Stimulated activated CD4-positive, alpha-beta T cell treated with anti-CD3 and anti-CD28 coated beads, Interleukin-4, amount 100 ng/mL, for 4 hours (primary cell): ENCODE data around the gene ADGRA3.
"Not testable (repeated sequence)": the region's sequence is repeated elsewhere in the genome, so short reads cannot be mapped to it uniquely, and the experiment has no call there.

Experiments
- DNase-seq, 2 experiments: peaks; one replicate each; pipeline ENCODE4 v3.0.0-alpha.2; 2020

Gene ADGRA3

DNA sequence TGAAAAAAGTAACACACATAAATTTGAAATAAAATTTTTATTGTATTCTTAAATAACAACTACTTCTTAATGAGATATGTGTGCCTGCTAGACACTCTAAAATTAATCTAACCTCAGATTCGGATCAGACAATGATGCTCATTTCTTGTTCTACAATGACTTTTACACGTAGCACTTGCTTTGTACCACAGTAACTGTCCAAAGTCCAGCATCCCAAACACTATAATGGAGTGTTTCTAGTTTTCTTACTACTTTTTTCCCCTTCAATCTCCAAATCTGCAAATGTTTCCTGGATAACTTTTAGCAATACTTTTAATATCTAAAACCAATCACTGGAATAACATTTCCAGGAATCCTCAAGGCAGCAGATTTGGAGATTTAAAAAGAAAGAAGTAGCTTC is 75.9 kb downstream of the ADGRA3 start:
- no peak for DNase-seq

DNA sequence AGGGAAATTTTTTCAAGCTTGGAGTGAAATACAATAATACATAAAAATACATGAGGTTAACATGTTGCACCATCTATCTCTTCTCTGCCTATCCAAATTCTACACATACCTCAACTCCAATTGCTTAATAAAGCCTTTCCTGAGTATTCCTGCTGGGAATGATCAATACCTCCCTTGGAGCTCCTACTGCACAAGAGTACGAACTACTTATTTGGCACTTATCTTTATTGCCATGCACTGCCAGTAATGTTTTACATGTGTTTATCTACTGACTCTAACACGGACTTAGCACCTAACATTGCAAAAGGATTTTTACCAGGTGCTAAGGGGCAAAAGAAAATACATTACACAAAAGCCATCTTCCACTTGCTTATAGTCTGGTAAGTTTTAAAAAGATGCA is 80.2 kb downstream of the ADGRA3 start:
- DNase-seq = no peak

DNA sequence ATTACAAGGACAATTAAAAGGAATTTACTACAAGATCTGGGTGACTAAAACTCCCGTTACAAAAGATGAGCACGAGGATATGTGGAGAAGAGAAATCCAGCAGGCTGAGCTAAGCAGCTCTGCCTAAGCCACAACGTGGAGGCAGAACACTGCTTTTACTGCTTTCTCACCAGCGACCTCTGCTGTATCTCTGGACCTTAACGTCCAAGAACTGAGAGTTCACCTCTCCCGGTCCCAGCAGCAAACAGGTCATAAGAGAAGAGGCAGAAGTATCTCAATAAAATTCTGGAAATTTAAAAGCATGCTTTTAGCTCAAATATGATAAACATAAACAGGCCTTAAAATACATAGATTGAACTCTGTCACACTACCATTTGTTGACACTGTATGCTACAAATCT is 81.0 kb downstream of the ADGRA3 start:
- no peak for DNase-seq

- no peak for DNase-seq
Observed at GRCh38 chr4:22430626-22431025, 85.2 kb downstream of the ADGRA3 start.

GRCh38 chr4:22428441-22428840 is 87.4 kb downstream of the ADGRA3 start:
- no peak for DNase-seq

GRCh38 chr4:22427675-22428074 is 88.2 kb downstream of the ADGRA3 start:
- DNase-seq = no peak

GRCh38 chr4:22420291-22420690 is 95.6 kb downstream of the ADGRA3 start:
- DNase-seq = no peak

- DNase-seq = no peak
Observed at GRCh38 chr4:22417408-22417807, 98.5 kb downstream of the ADGRA3 start.

DNA sequence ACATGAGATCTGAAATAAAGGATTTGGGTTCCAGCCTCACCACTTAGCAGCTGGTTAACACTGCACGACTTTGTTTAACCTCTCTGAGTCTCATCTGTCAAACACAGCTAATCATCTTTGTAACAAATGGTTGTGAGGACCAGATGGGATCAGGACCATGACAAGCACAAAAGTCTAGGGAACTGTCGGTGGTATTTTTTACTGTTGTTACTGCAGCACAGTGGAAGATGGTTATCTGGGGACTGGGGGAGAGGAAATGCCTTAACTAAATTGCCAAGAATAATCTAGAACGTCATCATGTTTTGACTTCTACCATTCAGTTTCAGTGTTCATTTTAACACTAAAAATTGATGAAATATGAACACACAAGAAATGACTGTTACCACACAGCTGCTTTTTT is 99.5 kb downstream of the ADGRA3 start:
- DNase-seq = no peak

DNA sequence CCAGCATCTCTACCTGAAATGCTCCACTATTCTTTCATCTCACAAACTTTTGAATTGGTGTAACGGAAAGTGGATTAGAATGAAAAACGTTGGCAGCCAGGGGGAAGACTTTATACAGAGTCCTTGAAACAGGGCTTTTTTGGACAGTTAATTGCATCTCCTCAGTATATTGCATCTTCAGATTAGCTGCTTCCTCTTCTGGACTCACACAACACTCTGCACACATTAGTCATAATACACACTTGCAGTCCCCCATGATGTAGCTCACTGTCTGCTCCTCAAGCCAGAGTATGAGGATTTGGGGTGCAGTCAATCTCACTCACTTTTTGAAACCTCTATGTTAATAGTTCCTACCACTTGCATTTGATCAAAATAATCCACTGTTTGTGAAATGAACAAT is 101.0 kb downstream of the ADGRA3 start:
- no peak for DNase-seq

GRCh38 chr4:22413471-22413870 is 102.4 kb downstream of the ADGRA3 start:
- DNase-seq = no peak

DNA sequence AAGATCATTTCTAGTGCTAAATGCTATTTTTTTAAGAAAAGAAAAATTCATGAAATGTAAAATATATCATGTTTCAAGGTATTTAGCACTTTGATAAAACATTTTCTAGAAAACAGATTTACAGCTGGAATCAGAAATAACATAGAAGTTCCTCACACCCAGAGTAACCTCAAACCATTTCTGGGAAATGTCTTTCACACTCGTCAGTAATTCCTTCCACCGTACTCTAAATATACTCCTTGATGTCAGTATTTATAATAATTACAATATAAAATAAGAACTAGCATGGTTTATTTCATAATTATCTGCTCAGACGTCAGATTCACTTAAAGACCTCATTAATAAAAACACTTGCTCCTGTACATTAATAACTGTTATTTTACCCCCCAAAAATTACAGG is 103.9 kb downstream of the ADGRA3 start:
- DNase-seq = no peak

DNA sequence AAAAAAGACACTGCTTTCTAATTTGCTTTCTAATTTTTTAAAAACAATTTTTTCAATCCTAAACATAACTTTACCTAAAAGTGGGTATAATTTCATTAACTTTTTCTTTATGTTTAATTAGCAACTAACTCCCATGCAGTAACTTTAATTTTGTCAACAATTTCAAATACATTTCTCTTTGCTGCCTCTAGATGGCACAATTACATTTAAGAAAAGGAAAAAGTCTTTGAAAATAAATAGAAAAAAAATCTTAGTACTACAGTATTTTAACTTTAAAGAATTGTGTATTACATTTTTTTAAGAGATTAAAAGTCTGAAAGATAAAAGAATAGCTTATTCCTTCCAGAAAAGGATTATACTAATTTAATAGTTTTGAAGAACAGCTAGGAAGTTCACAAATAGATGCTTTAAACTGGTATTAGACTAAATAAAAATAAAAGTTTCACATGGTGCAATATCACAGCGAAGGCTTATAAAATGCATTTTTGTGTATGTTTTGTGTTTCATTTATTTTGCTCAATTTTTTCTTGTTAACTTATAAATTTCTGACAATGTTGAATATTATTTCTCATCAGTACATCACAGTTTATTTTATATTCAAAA is 105.1 kb downstream of the ADGRA3 start:
- DNase-seq = no peak

GRCh38 chr4:22408474-22408873 is 107.4 kb downstream of the ADGRA3 start:
- no peak for DNase-seq

- no peak for DNase-seq
Observed at GRCh38 chr4:22407361-22407760, 108.5 kb downstream of the ADGRA3 start.

DNA sequence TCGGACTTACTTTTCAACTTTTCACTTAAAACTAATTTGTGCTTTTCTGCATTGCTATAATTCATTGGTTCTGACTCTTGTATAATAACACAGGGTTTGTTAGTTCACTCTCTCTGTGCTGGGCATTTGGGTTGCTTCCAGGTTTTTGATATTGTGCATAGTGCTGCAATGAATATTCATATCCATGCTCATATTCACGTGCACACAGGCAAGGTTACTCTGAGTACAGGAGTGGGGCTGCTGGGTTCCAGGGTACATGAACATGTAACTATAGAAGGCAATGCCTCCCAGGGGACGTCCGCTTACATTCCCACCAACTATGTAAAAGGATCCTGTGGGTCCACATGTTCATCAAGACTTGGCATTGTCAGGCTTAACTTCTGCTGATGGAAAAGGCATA is 117.2 kb downstream of the ADGRA3 start:
- DNase-seq = no peak

DNA sequence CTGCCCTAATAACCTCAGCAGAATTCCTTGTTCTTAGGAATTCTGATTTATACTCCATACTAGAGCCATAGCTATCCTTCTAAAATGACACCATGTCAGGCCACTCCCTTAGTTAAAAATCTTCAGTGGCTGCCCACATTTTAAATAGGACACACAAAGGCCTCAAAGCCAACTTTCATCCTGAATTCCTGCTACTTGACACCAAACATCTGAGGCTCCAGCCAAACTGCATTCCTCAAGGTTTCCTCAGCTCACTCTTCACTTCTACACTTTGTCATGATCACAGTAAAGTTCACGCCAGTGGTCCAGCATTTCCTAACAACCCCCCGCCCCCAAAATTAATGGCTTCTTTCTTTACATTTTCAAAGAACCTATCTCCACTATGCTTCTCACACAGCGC is 124.3 kb downstream of the ADGRA3 start:
- no peak for DNase-seq

GRCh38 chr4:22389240-22389870 is 126.5 kb downstream of the ADGRA3 start:
- peak; percentile 9 to 20 for DNase-seq

- no peak for DNase-seq
Observed at GRCh38 chr4:22385611-22386011, 130.3 kb downstream of the ADGRA3 start.

GRCh38 chr4:22384154-22384553 is 131.7 kb downstream of the ADGRA3 start:
- DNase-seq = no peak

DNA sequence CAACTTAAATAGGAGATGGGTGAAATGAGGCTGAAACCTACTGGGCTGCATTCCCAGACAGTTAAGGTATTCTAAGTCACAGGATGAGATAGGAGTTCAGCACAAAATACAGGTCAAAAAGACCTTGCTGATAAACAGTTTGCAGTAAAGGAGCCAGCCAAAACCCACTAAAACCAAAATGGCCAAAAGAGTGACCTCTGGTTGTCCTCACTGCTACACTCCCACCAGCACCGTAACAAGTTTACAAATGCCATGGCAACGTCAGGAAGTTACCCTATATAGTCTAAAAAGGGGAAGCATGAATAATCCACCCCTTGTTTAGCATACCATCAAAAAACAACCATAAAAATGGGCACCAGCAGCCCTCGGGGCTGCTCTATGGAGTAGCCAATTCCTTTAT is 133.7 kb downstream of the ADGRA3 start:
- not testable (repeated sequence) for DNase-seq

GRCh38 chr4:22372986-22373385 is 142.9 kb downstream of the ADGRA3 start:
- DNase-seq = no peak

DNA sequence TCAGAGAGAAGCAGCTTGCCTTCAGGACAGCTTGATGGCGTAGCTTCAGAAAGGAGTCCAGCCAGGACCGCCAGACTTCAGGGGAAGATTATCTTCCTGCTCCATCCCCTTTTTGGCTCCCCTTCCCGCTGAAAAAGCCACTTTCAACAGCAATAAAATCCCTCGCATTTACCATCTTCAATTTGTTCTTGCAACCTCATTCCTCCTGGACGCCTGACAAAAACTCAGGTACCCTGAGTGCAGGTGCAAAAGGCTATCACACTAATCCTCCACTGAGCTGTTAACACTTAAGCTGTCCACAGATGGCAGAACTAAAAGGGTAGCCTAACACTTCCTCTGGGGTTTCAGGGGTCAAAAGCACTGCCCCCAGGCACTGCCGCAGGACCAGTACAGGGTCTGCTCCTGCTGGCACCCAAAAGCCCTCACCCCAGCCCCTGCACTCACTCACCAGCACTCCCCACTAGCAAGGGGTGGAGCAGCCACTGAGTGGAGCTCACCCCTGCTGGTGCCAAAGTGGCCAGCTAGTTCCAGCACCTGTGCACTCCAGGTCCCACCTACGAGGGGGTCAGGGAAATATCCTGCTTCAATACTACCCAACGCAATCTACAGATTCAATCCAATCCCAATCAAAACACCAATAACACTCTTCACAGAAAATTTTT is 145.8 kb downstream of the ADGRA3 start:
- DNase-seq = no peak

DNA sequence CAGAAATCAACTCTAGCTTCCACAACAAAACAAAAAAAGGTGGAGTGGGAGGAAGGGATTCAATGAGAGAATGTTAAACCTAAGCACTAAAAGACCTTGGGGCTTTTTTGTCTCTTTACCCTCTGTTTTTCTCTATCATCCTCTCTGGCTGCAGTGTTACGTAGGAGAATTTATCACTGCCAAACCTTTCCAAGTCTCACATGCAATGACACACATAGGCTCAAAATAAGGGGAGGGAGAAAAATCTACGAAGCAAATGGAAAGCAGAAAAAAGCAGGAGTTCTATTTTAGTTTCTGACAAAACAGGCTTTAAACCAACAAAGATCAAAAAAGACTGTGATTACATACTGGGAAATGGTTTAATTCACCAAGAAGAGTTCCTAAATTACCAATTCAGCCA is 152.1 kb downstream of the ADGRA3 start:
- DNase-seq = no peak

DNA sequence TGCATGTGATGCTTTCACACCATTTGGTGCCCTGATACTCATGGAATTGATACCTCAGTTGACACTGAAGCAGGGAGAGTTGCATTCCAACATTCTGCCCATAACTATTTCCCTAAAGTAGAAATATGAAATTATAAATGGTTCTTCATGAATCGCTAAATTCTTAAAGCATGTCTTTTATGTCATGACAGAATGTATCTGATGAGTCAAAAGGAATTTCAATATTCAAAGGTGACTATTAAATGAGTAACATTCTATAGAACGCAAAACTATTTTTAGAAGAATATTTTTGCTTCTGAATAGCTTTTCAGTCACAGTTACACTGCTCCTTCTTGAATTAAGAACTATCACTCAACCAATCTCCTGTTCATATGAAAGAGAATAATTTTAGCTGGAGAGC is 152.8 kb downstream of the ADGRA3 start:
- no peak for DNase-seq
